GM12878 (cell line): ENCODE measurements around the gene SLC52A3.

Experiments used
- ATF3 ChIP-seq: IDR thresholded peaks from 2 replicates; pipeline ENCODE4 v1.6.1; 2011; ENCODE audit warnings: low read depth, mild to moderate bottlenecking, low read length, moderate library complexity, borderline replicate concordance; ENCODE audit errors: extremely low read depth
- CTCF ChIP-seq, 3 experiments: IDR thresholded peaks in 2 of 3; conservative IDR thresholded peaks in 1 of 3; 2 replicates each; pipeline ENCODE4 v1.5.1; 2011; ENCODE audit warnings: low read depth in 3 of 3, low read length in 3 of 3, mild to moderate bottlenecking in 3 of 3, control low read depth in 2 of 3, moderate library complexity in 2 of 3, inconsistent platforms in 1 of 3, mixed read lengths in 1 of 3; ENCODE audit not compliant: control insufficient read depth in 2 of 3, insufficient read depth in 1 of 3; ENCODE audit errors: extremely low read depth in 1 of 3
- E2F4 ChIP-seq: IDR thresholded peaks from 2 replicates; pipeline ENCODE4 v1.6.1; 2012; ENCODE audit warnings: low read depth, low read length, improper control_type of control experiment
- MXI1 ChIP-seq: fragments of 150-350 bp; IDR thresholded peaks from 2 replicates; pipeline ENCODE4 v1.6.1; 2011; ENCODE audit warnings: low read depth, mild to moderate bottlenecking, inconsistent platforms, low read length, improper control_type of control experiment
- POLR2AphosphoS5 ChIP-seq: IDR thresholded peaks from 2 replicates; pipeline ENCODE4 v1.6.1; 2011; ENCODE audit warnings: mild to moderate bottlenecking, low read length, inconsistent platforms
- RBBP5 ChIP-seq: fragments of 200-600 bp; sonication (generic); conservative IDR thresholded peaks from 2 replicates; pipeline ENCODE4 v1.6.1; 2016

GRCh38 chr20:805713-806112, 37.4 kb upstream of the SLC52A3 start:
- TF ChIP-seq ATF3 (no peak), RBBP5 (no peak), MXI1 (no peak), POLR2AphosphoS5 (no peak), CTCF (IDR thresholded peaks at IDR 0.05 in 2 of 3, conservative IDR thresholded peaks at IDR 0.05 in 1 of 3; ENCODE audit: control insufficient read depth in 2 of 3, extremely low read depth in 1 of 3, insufficient read depth in 1 of 3, low read depth in 3 of 3, low read length in 3 of 3) (no peak), E2F4 (no peak)
